Kidney epithelial cell (primary cell): ENCODE results near the gene TRIO. TPM values are rescaled to one million over a fixed set of nuclear protein-coding genes. Genes with fewer than 3 reads are reported as not detected.

Source experiments
- DNase-seq: peaks from one replicate; pipeline ENCODE4 v3.0.0-alpha.2; 2010; ENCODE audit warnings: low read depth
- H3K27me3 ChIP-seq: 2 replicates; pipeline ENCODE4 v1.6.0; 2011; ENCODE audit warnings: low read length; ENCODE audit not compliant: control insufficient read depth, insufficient read depth
- H3K36me3 ChIP-seq: 2 replicates; pipeline ENCODE4 v1.5.1; 2011; ENCODE audit warnings: low read length; ENCODE audit not compliant: control insufficient read depth, insufficient read depth
- H3K4me3 ChIP-seq: 2 replicates; pipeline ENCODE4 v1.5.1; 2011; ENCODE audit warnings: low read depth, mild to moderate bottlenecking, control low read depth, low read length
- total RNA-seq: library from RNA; depleted of rRNA; stranded (reverse); fragments of >200 nt; gene quantifications from 2 replicates; pipeline ENCODE4 v1.2.3, GENCODE V29; 2015
- TF ChIP-seq, protein P1 (sequence below): IDR thresholded peaks from 2 replicates; pipeline ENCODE4 v1.5.1; 2011; ENCODE audit warnings: mild to moderate bottlenecking, moderate library complexity, low read length, control low read depth, inconsistent platforms; ENCODE audit not compliant: insufficient read depth, poor library complexity, severe bottlenecking

Gene TRIO
- total RNA-seq, 1 donor from 2014 or later = 174 TPM

- Histone ChIP-seq H3K4me3 (no peak overlapping the region), H3K27me3 (no peaks in the 10 kb centered on the region), H3K36me3 (no peaks in the 10 kb centered on the region)
- TF ChIP-seq, protein P1, sequence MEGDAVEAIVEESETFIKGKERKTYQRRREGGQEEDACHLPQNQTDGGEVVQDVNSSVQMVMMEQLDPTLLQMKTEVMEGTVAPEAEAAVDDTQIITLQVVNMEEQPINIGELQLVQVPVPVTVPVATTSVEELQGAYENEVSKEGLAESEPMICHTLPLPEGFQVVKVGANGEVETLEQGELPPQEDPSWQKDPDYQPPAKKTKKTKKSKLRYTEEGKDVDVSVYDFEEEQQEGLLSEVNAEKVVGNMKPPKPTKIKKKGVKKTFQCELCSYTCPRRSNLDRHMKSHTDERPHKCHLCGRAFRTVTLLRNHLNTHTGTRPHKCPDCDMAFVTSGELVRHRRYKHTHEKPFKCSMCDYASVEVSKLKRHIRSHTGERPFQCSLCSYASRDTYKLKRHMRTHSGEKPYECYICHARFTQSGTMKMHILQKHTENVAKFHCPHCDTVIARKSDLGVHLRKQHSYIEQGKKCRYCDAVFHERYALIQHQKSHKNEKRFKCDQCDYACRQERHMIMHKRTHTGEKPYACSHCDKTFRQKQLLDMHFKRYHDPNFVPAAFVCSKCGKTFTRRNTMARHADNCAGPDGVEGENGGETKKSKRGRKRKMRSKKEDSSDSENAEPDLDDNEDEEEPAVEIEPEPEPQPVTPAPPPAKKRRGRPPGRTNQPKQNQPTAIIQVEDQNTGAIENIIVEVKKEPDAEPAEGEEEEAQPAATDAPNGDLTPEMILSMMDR = no peak
- no peak for DNase-seq
These were observed 8.3 kb downstream of the TRIO start for GRCh38 chr5:14151416-14151815.

GRCh38 chr5:14153071-14153864, 10.1 kb downstream of the TRIO start:
- Histone ChIP-seq H3K4me3 (no peak overlapping the region), H3K27me3 (no peaks in the 10 kb centered on the region), H3K36me3 (no peaks in the 10 kb centered on the region)
- TF ChIP-seq, protein P1 = no peak
- no peak for DNase-seq

- no peak for DNase-seq
- TF ChIP-seq, protein P1 = no peak
- H3K4me3 ChIP-seq = no peak overlapping the region
- H3K36me3 ChIP-seq = no peaks in the 10 kb centered on the region
- H3K27me3 ChIP-seq = no peaks in the 10 kb centered on the region
These were observed 11.0 kb downstream of the TRIO start for GRCh38 chr5:14153932-14154731.

DNA sequence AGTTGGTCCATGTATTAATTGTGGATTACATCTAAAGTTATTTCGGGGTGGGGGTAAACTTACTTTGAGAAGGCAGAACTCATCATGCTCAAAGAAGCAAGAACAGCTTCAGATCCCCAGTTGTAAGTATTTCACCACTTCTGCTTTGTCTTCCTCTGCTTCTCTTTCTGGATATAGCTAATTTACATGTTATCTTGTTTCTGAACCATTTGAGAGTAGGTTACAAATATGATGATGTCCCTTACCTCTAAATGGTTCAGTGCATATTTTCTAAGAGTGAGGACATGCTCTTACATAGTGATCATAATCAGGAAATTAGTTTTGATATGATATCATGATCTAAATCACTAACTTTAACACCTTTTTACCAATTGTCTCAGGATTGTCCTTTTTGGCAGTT, 11.9 kb downstream of the TRIO start:
- no peak for DNase-seq

DNA sequence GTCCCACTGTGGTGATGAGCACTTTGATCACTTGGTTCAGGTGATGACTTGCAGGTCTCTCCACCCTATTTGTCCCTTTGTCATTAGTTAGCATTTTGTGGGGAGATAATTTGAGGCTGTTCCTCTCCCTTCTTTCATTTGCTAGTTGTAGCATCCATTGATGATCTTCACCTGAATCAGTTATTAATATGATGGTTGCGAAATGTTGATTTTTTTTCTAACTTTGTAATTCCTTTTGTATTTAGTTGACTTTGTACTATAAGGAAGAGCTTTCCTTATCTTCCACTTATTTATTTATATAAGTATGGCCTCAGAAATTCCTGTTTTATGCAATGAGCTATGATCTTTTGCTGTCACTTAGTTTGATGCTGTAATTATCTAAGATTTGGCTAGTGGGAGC, 12.6 kb downstream of the TRIO start:
- H3K4me3 ChIP-seq = no peak overlapping the region
- DNase-seq = no peak
- no peaks in the 10 kb centered on the region for H3K36me3 ChIP-seq
- H3K27me3 ChIP-seq = no peaks in the 10 kb centered on the region
- TF ChIP-seq, protein P1 = no peak

More for the DNA sequence above, 11.9 kb downstream of the TRIO start:
- Histone ChIP-seq H3K27me3 (no peaks in the 10 kb centered on the region), H3K36me3 (no peaks in the 10 kb centered on the region), H3K4me3 (no peak overlapping the region)
- TF ChIP-seq, protein P1 = no peak
